ENCODE measurements around the gene ZFYVE21. TPM values are rescaled to one million over a fixed set of nuclear protein-coding genes. Genes with fewer than 3 reads are reported as not detected.

Gene ZFYVE21
- total and polyA plus RNA-seq, 4 donors = 28.0 to 36.9 (median 30.8) TPM

DNA sequence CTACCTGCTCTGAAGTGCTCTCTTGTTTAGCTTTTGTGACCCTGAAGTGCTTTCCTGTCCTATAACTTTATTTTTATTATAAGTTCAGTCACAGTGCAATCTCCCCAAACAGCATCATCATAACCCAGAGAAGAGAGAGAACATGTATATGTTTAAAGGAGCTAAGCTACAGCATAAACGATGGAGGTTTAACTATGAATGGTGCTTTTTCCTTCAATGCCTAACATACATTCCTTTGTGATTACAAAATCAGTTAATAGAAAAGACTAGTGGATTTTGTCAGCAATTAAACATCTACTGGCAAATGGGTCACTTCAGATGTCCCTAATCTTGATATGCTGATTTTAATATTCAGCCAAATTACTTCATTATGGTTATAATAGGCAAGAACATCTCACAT, 46.4 kb downstream of the ZFYVE21 start:
- 89% methylated on average over 1 of the region's 1 CpG for WGBS
- Histone ChIP-seq H3K4me1 (ENCODE audit: control insufficient read depth in 4 of 4, insufficient read depth in 4 of 4, low read length in 3 of 4) (no peaks in the 10 kb centered on the region), H3K4me3 (ENCODE audit: low read depth in 1 of 3, low read length in 3 of 3) (no peak overlapping the region), H3K27me3 (ENCODE audit: control insufficient read depth in 4 of 4, insufficient read depth in 4 of 4, low read length in 3 of 4) (no peaks in the 10 kb centered on the region), H3K36me3 (ENCODE audit: control insufficient read depth in 4 of 4, insufficient read depth in 3 of 4, low read depth in 1 of 4, low read length in 3 of 4) (peaks cover 1 to 6% (median 5%) of the 10 kb centered on the region in 4 donors), H3K9me3 (ENCODE audit: control insufficient read depth in 4 of 4, low read length in 3 of 4) (no peaks in the 10 kb centered on the region), H3K9ac (ENCODE audit: low read depth in 1 of 2, low read length in 2 of 2) (no peak overlapping the region), H3K27ac (ENCODE audit: low read depth in 1 of 2, low read length in 2 of 2) (no peak overlapping the region)
- no peak for DNase-seq (ENCODE audit: low spot score)
- TF ChIP-seq FOXA1 (IDR thresholded peaks at IDR 0.05) (no peak), EGR1 (IDR thresholded peaks at IDR 0.05; ENCODE audit: low read depth in 2 of 2) (no peak), FOXA2 (IDR thresholded peaks at IDR 0.05) (no peak)

DNA sequence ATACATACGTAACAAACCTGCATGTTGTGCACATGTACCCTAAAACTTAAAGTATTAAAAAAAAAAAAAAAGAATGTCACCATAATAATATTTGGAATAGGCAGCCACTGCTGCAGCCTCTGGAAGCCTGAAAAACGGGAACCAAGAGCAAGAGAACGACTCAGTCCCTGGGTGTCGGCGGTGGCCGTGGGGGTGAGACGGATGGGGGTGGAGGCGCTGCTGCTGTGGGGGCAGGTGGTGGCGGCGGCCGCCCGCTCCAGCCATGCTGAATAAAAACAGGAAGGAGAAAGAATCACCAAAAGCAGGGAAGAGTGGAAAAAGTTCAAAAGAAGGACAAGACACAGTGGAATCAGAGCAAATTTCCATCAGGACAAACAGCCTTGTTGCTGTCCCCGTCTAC, 46.9 kb downstream of the ZFYVE21 start:
- Histone ChIP-seq H3K27ac (ENCODE audit: low read depth in 1 of 2, low read length in 2 of 2) (no peak overlapping the region), H3K9ac (ENCODE audit: low read depth in 1 of 2, low read length in 2 of 2) (no peak overlapping the region), H3K4me1 (ENCODE audit: control insufficient read depth in 4 of 4, insufficient read depth in 4 of 4, low read length in 3 of 4) (no peaks in the 10 kb centered on the region), H3K4me3 (ENCODE audit: low read depth in 1 of 3, low read length in 3 of 3) (no peak overlapping the region), H3K27me3 (ENCODE audit: control insufficient read depth in 4 of 4, insufficient read depth in 4 of 4, low read length in 3 of 4) (no peaks in the 10 kb centered on the region), H3K9me3 (ENCODE audit: control insufficient read depth in 4 of 4, low read length in 3 of 4) (no peaks in the 10 kb centered on the region), H3K36me3 (ENCODE audit: control insufficient read depth in 4 of 4, insufficient read depth in 3 of 4, low read depth in 1 of 4, low read length in 3 of 4) (peaks cover 1 to 6% (median 5%) of the 10 kb centered on the region in 4 donors)
- TF ChIP-seq, protein P1, sequence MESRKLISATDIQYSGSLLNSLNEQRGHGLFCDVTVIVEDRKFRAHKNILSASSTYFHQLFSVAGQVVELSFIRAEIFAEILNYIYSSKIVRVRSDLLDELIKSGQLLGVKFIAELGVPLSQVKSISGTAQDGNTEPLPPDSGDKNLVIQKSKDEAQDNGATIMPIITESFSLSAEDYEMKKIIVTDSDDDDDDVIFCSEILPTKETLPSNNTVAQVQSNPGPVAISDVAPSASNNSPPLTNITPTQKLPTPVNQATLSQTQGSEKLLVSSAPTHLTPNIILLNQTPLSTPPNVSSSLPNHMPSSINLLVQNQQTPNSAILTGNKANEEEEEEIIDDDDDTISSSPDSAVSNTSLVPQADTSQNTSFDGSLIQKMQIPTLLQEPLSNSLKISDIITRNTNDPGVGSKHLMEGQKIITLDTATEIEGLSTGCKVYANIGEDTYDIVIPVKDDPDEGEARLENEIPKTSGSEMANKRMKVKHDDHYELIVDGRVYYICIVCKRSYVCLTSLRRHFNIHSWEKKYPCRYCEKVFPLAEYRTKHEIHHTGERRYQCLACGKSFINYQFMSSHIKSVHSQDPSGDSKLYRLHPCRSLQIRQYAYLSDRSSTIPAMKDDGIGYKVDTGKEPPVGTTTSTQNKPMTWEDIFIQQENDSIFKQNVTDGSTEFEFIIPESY (IDR thresholded peaks at IDR 0.05) = no peak
- TF ChIP-seq TAF1 (conservative IDR thresholded peaks at IDR 0.05) (no peak), HNF4A (conservative IDR thresholded peaks at IDR 0.05) (no peak), RAD21 (IDR thresholded peaks at IDR 0.05) (no peak), YY1 (IDR thresholded peaks at IDR 0.05) (no peak), FOXA2 (IDR thresholded peaks at IDR 0.05) (no peak)
- DNase-seq (ENCODE audit: low spot score) = no peak
- WGBS = 94% methylated on average over 13 of the region's 13 CpGs

DNA sequence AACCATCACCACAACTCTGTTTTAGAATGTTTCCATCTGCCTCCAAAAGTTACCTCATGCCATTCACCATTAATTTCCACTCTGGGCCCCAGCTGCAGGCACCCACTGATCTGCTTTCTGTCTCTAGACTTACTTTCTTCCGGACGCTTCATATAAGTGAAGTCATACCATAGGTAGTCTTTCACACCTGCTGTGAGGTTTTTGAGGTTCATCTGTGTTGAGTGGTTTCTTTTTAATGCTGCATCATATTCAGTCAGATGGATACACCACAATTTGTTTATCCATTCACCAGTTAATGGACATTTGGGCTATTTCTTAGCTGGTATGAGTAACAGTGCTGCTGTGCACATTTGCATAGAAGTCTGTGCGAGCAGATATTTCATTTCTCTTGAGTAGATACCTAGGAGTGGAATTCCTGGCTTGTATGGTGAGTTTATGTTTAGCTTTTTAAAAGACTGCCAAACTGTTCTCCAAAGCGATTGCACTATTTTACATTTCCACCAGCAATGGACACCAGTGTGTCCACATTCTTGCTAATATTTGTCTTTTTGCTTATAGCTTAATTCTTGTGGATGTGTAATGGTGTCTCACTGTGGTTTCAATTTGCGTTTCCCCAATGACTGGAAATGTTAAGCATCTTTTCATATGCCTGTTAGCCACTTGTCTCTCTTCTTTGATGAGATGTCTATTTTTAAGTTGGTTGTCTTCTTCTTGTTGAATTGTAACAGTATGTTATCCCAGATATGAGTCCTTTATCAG, 48.3 kb downstream of the ZFYVE21 start:
- Histone ChIP-seq H3K9me3 (ENCODE audit: control insufficient read depth in 4 of 4, low read length in 3 of 4) (no peaks in the 10 kb centered on the region), H3K4me3 (ENCODE audit: low read depth in 1 of 3, low read length in 3 of 3) (no peak overlapping the region), H3K9ac (ENCODE audit: low read depth in 1 of 2, low read length in 2 of 2) (no peak overlapping the region), H3K27ac (ENCODE audit: low read depth in 1 of 2, low read length in 2 of 2) (no peak overlapping the region), H3K36me3 (ENCODE audit: control insufficient read depth in 4 of 4, insufficient read depth in 3 of 4, low read depth in 1 of 4, low read length in 3 of 4) (peaks cover 0 to 6% (median 5%) of the 10 kb centered on the region in 4 donors), H3K4me1 (ENCODE audit: control insufficient read depth in 4 of 4, insufficient read depth in 4 of 4, low read length in 3 of 4) (peaks cover 0 to 2% (median 0%) of the 10 kb centered on the region in 4 donors), H3K27me3 (ENCODE audit: control insufficient read depth in 4 of 4, insufficient read depth in 4 of 4, low read length in 3 of 4) (no peaks in the 10 kb centered on the region)
- no peak for DNase-seq (ENCODE audit: low spot score)
- TF ChIP-seq NR2F2 (IDR thresholded peaks at IDR 0.05) (no peak), YY1 (IDR thresholded peaks at IDR 0.05) (no peak), JUND (IDR thresholded peaks at IDR 0.05) (no peak), GABPA (IDR thresholded peaks at IDR 0.05 in 1 of 2, conservative IDR thresholded peaks at IDR 0.05 in 1 of 2) (no peak)
- TF ChIP-seq, protein P1 (IDR thresholded peaks at IDR 0.05) = no peak
- TF ChIP-seq, protein P2, sequence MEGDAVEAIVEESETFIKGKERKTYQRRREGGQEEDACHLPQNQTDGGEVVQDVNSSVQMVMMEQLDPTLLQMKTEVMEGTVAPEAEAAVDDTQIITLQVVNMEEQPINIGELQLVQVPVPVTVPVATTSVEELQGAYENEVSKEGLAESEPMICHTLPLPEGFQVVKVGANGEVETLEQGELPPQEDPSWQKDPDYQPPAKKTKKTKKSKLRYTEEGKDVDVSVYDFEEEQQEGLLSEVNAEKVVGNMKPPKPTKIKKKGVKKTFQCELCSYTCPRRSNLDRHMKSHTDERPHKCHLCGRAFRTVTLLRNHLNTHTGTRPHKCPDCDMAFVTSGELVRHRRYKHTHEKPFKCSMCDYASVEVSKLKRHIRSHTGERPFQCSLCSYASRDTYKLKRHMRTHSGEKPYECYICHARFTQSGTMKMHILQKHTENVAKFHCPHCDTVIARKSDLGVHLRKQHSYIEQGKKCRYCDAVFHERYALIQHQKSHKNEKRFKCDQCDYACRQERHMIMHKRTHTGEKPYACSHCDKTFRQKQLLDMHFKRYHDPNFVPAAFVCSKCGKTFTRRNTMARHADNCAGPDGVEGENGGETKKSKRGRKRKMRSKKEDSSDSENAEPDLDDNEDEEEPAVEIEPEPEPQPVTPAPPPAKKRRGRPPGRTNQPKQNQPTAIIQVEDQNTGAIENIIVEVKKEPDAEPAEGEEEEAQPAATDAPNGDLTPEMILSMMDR (IDR thresholded peaks at IDR 0.05; ENCODE audit: low read depth, low read length, missing input control) = no peak
- TF ChIP-seq, protein P3, sequence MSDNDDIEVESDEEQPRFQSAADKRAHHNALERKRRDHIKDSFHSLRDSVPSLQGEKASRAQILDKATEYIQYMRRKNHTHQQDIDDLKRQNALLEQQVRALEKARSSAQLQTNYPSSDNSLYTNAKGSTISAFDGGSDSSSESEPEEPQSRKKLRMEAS (IDR thresholded peaks at IDR 0.05) = no peak
- TF ChIP-seq, protein P4, sequence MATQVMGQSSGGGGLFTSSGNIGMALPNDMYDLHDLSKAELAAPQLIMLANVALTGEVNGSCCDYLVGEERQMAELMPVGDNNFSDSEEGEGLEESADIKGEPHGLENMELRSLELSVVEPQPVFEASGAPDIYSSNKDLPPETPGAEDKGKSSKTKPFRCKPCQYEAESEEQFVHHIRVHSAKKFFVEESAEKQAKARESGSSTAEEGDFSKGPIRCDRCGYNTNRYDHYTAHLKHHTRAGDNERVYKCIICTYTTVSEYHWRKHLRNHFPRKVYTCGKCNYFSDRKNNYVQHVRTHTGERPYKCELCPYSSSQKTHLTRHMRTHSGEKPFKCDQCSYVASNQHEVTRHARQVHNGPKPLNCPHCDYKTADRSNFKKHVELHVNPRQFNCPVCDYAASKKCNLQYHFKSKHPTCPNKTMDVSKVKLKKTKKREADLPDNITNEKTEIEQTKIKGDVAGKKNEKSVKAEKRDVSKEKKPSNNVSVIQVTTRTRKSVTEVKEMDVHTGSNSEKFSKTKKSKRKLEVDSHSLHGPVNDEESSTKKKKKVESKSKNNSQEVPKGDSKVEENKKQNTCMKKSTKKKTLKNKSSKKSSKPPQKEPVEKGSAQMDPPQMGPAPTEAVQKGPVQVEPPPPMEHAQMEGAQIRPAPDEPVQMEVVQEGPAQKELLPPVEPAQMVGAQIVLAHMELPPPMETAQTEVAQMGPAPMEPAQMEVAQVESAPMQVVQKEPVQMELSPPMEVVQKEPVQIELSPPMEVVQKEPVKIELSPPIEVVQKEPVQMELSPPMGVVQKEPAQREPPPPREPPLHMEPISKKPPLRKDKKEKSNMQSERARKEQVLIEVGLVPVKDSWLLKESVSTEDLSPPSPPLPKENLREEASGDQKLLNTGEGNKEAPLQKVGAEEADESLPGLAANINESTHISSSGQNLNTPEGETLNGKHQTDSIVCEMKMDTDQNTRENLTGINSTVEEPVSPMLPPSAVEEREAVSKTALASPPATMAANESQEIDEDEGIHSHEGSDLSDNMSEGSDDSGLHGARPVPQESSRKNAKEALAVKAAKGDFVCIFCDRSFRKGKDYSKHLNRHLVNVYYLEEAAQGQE (IDR thresholded peaks at IDR 0.05) = no peak
- 94% methylated on average over 5 of the region's 5 CpGs for WGBS

Data from liver (tissue), 9 donors.